Uterus (tissue), 4 donors: Measurements from ENCODE around the gene ORMDL1. TPM values are rescaled to one million over a fixed set of nuclear protein-coding genes. Genes with fewer than 3 reads are reported as not detected.

Source experiments
- DNase-seq, 2 donors: peaks; one replicate each; pipeline ENCODE4 v3.0.0-alpha.2; 2019 to 2020
- H3K27ac ChIP-seq, 2 donors: fragments of 200-600 bp; sonication (generic); 1 replicate in 1 of 2; 2 replicates in 1 of 2; pipeline ENCODE4 v1.5.1; 2016 to 2018
- H3K27me3 ChIP-seq, 2 donors: fragments of 200-600 bp; sonication (generic); one replicate each; pipeline ENCODE4 v1.5.1; 2018 to 2019; ENCODE audit warnings: control low read depth in 1 of 2
- H3K36me3 ChIP-seq, 2 donors: fragments of 200-600 bp; sonication (generic); one replicate each; pipeline ENCODE4 v1.5.1; 2019; ENCODE audit warnings: control low read depth in 1 of 2
- H3K4me1 ChIP-seq, 2 donors: fragments of 200-600 bp; sonication (generic); one replicate each; pipeline ENCODE4 v1.5.1; 2018 to 2019; ENCODE audit warnings: control low read depth in 1 of 2
- H3K4me3 ChIP-seq, 2 donors: fragments of 200-600 bp; sonication (generic); 1 replicate in 1 of 2; 2 replicates in 1 of 2; pipeline ENCODE4 v1.5.1; 2018 to 2019; ENCODE audit warnings: mild to moderate bottlenecking in 1 of 2
- H3K9me3 ChIP-seq, 2 donors: fragments of 200-600 bp; sonication (generic); one replicate each; pipeline ENCODE4 v1.5.1; 2019; ENCODE audit warnings: control low read depth in 1 of 2
- CTCF ChIP-seq, 4 experiments: fragments of 200-600 bp in 2 of 4; fragments of 450-650 bp in 2 of 4; sonication (generic) in 2 of 4; IDR thresholded peaks; one replicate each; pipeline ENCODE4 v1.5.1; 2016 to 2019; ENCODE audit warnings: antibody characterized with exemption in 4 of 4, mild to moderate bottlenecking in 2 of 4, moderate library complexity in 1 of 4
- POLR2A ChIP-seq, 2 donors: fragments of 450-650 bp; IDR thresholded peaks; one replicate each; pipeline ENCODE4 v1.6.1; 2016; ENCODE audit warnings: antibody characterized with exemption in 2 of 2, mild to moderate bottlenecking in 1 of 2, moderate library complexity in 1 of 2
- intact Hi-C: fragments of 100-400 bp; cut with DNase I; formaldehyde crosslinking; loops from one replicate; pipeline ENCODE4 v1.15.1; 2023; ENCODE audit warnings: low total_unique reads
- total RNA-seq, 4 donors: library from RNA; depleted of rRNA in 3 of 4; stranded (reverse); fragments of >200 nt in 3 of 4; gene quantifications; one replicate each; pipeline versions ENCODE4 v1.1.0 to v1.2.4, GENCODE V29; 2014 to 2023
- donor health status: DM: yes; HTN: yes; CAD: no.

ORMDL1 gene
- total RNA-seq, 4 donors from 2014 or later: 29.7 to 92.8 (median 66.9) TPM

- Histone ChIP-seq H3K9me3 (no peaks in the 10 kb centered on the region), H3K27me3 (no peaks in the 10 kb centered on the region), H3K4me1 (peaks cover 0 to 14% of the 10 kb centered on the region in 2 donors), H3K27ac (no peak overlapping the region), H3K36me3 (no peaks in the 10 kb centered on the region), H3K4me3 (no peak overlapping the region)
- no peak for DNase-seq
- intact Hi-C loops: no loop called here
- no peak for TF ChIP-seq CTCF (IDR thresholded peaks at IDR 0.05)
- no peak for TF ChIP-seq POLR2A (IDR thresholded peaks at IDR 0.05)
Measured at GRCh38 chr2:189824694-189825396, 40.7 kb upstream of the ORMDL1 start.

- intact Hi-C loops: no loop called here
- no peak for TF ChIP-seq CTCF (IDR thresholded peaks at IDR 0.05)
- no peak for TF ChIP-seq POLR2A (IDR thresholded peaks at IDR 0.05)
- Histone ChIP-seq H3K27ac (peak overlapping the region; percentile 6 to 12), H3K9me3 (no peaks in the 10 kb centered on the region), H3K36me3 (no peaks in the 10 kb centered on the region), H3K4me3 (no peak overlapping the region), H3K27me3 (no peaks in the 10 kb centered on the region), H3K4me1 (peaks cover 0 to 14% of the 10 kb centered on the region in 2 donors)
- no peak for DNase-seq
Measured at GRCh38 chr2:189821953-189822748, 38.0 kb upstream of the ORMDL1 start.

GRCh38 chr2:189819297-189819704 lies 35.2 kb upstream of the ORMDL1 start:
- intact Hi-C loops: no loop called here
- Histone ChIP-seq H3K27ac (no peak overlapping the region), H3K9me3 (no peaks in the 10 kb centered on the region), H3K4me1 (peaks cover 0 to 5% of the 10 kb centered on the region in 2 donors), H3K4me3 (no peak overlapping the region), H3K36me3 (no peaks in the 10 kb centered on the region), H3K27me3 (no peaks in the 10 kb centered on the region)
- DNase-seq: no peak
- TF ChIP-seq CTCF (IDR thresholded peaks at IDR 0.05) (no peak), POLR2A (IDR thresholded peaks at IDR 0.05) (no peak)

DNA sequence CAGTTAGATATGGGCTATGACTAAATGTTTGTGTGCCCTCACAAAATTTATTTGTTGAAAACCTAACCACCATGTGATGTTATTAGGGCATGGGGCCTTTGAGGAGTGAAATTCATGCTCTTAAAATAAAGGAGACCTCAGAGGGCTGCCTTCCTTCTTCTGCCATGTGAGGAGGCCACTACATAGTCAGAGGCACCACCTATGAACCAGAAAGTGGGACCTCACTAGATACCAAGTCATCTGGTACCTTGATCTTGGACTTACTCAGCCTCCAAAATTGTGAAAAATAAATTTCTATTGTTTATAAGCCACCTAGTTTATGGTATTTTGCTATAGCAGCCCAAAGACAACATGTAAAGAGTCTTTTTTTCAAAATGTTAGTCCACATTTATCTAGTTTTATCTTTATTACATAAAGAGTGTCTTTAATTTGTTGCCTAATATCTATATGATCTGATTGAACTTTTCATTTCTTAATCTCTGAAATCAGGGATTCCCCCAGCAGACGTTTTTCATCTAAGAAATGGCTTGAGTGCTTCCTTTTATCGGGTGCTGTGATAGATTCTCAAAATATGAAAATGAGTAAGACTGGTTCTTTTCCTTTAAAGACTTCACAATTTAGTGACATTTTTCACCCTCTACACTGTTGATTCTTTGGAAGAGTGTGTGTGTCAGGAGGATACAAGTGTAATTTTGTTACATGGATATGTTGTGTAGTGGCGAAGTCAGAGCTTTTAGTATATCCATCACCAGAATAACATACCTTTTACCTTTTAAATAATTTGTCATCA lies 34.3 kb upstream of the ORMDL1 start:
- H3K27me3 ChIP-seq: no peaks in the 10 kb centered on the region
- H3K9me3 ChIP-seq: no peaks in the 10 kb centered on the region
- no peaks in the 10 kb centered on the region for H3K36me3 ChIP-seq
- TF ChIP-seq POLR2A (IDR thresholded peaks at IDR 0.05): no peak
- no peak for TF ChIP-seq CTCF (IDR thresholded peaks at IDR 0.05)
- intact Hi-C loops: no loop called here
- H3K27ac ChIP-seq: no peak overlapping the region
- no peak for DNase-seq
- no peak overlapping the region for H3K4me3 ChIP-seq
- peaks cover 0 to 5% of the 10 kb centered on the region in 2 donors for H3K4me1 ChIP-seq
